Measurements from ENCODE around the gene DPH6.

The DPH6 gene

GRCh38 chr15:35540021-35540420, 5.9 kb downstream of the DPH6 start:
- no peak for DNase-seq

GRCh38 chr15:35535365-35535916, 10.5 kb downstream of the DPH6 start:
- no peak for DNase-seq

GRCh38 chr15:35533130-35534110, 12.5 kb downstream of the DPH6 start:
- no peak for DNase-seq

GRCh38 chr15:35530698-35531097, 15.3 kb downstream of the DPH6 start:
- no peak for DNase-seq

GRCh38 chr15:35529784-35530183, 16.2 kb downstream of the DPH6 start:
- DNase-seq = no peak

- DNase-seq = no peak
Measured at GRCh38 chr15:35522061-35522460, 23.9 kb downstream of the DPH6 start.

- DNase-seq = no peak
Measured at GRCh38 chr15:35519541-35520149, 26.3 kb downstream of the DPH6 start.

GRCh38 chr15:35519052-35519451, 26.9 kb downstream of the DPH6 start:
- no peak for DNase-seq

- DNase-seq = no peak
Measured at GRCh38 chr15:35514759-35515158, 31.2 kb downstream of the DPH6 start.

- DNase-seq = no peak
Measured at GRCh38 chr15:35507932-35508638, 37.9 kb downstream of the DPH6 start.

GRCh38 chr15:35506272-35506870, 39.6 kb downstream of the DPH6 start:
- DNase-seq = no peak

- no peak for DNase-seq
Measured at GRCh38 chr15:35505809-35506208, 40.2 kb downstream of the DPH6 start.

- DNase-seq = no peak
Measured at GRCh38 chr15:35505141-35505540, 40.8 kb downstream of the DPH6 start.

- no peak for DNase-seq
Measured at GRCh38 chr15:35499723-35500122, 46.2 kb downstream of the DPH6 start.

GRCh38 chr15:35496585-35496984, 49.4 kb downstream of the DPH6 start:
- no peak for DNase-seq

- DNase-seq = no peak
Measured at GRCh38 chr15:35495080-35495479, 50.9 kb downstream of the DPH6 start.

GRCh38 chr15:35491999-35492398, 54.0 kb downstream of the DPH6 start:
- no peak for DNase-seq

- DNase-seq = no peak
Measured at GRCh38 chr15:35491173-35491572, 54.8 kb downstream of the DPH6 start.

GRCh38 chr15:35490511-35490910, 55.5 kb downstream of the DPH6 start:
- no peak for DNase-seq

GRCh38 chr15:35487417-35487816, 58.5 kb downstream of the DPH6 start:
- DNase-seq = no peak

- DNase-seq = no peak
Measured at GRCh38 chr15:35486296-35486695, 59.7 kb downstream of the DPH6 start.

GRCh38 chr15:35485411-35485810, 60.6 kb downstream of the DPH6 start:
- no peak for DNase-seq
